Ascending aorta (tissue), 2 donors: ENCODE data around the gene PGAP1. TPM values are rescaled to one million over a fixed set of nuclear protein-coding genes. Genes with fewer than 3 reads are reported as not detected.

Source experiments
- DNase-seq, 2 donors: peaks; one replicate each; pipeline ENCODE4 v3.0.0-alpha.2; 2019; ENCODE audit warnings: low spot score in 2 of 2
- H3K27ac ChIP-seq, 2 donors: fragments of 200-600 bp; sonication (generic); one replicate each; pipeline ENCODE4 v1.5.1; 2016 to 2017; ENCODE audit warnings: mild to moderate bottlenecking in 1 of 2
- H3K27me3 ChIP-seq: fragments of 200-600 bp; sonication (generic); one replicate; pipeline ENCODE4 v1.5.1; 2017
- H3K36me3 ChIP-seq, 2 donors: fragments of 200-600 bp; sonication (generic); one replicate each; pipeline ENCODE4 v1.5.1; 2016
- H3K4me1 ChIP-seq, 2 donors: fragments of 200-600 bp; sonication (generic); one replicate each; pipeline ENCODE4 v1.5.1; 2016 to 2017; ENCODE audit warnings: mild to moderate bottlenecking in 1 of 2
- H3K4me3 ChIP-seq, 2 donors: fragments of 200-600 bp; sonication (generic); one replicate each; pipeline ENCODE4 v1.5.1; 2016 to 2017; ENCODE audit warnings: mild to moderate bottlenecking in 1 of 2
- H3K9me3 ChIP-seq, 2 donors: fragments of 200-600 bp; sonication (generic); one replicate each; pipeline ENCODE4 v1.5.1; 2016
- intact Hi-C: fragments of 100-400 bp; cut with DNase I; formaldehyde crosslinking; loops from one replicate; pipeline ENCODE4 v1.15.1; 2023
- total RNA-seq: library from RNA; depleted of rRNA; stranded (reverse); fragments of >200 nt; gene quantifications from one replicate; pipeline ENCODE4 v1.1.0, GENCODE V29; 2016
- TF ChIP-seq, protein P1 (sequence below), 3 experiments: fragments of 200-600 bp in 2 of 3; fragments of 450-650 bp in 1 of 3; sonication (generic) in 2 of 3; IDR thresholded peaks; one replicate each; pipeline ENCODE4 v1.5.1; 2016 to 2019; ENCODE audit warnings: antibody characterized with exemption in 3 of 3, mild to moderate bottlenecking in 1 of 3, moderate library complexity in 1 of 3

The PGAP1 gene
- total RNA-seq, 1 donor from 2014 or later: 2.3 TPM

- Histone ChIP-seq H3K9me3 (no peaks in the 10 kb centered on the region), H3K27me3 (no peaks in the 10 kb centered on the region), H3K4me1 (no peaks in the 10 kb centered on the region), H3K27ac (no peak overlapping the region), H3K4me3 (no peak overlapping the region), H3K36me3 (peaks cover 4 to 28% of the 10 kb centered on the region in 2 donors)
- DNase-seq: no peak
- intact Hi-C loops: no loop called here
- TF ChIP-seq, protein P1, sequence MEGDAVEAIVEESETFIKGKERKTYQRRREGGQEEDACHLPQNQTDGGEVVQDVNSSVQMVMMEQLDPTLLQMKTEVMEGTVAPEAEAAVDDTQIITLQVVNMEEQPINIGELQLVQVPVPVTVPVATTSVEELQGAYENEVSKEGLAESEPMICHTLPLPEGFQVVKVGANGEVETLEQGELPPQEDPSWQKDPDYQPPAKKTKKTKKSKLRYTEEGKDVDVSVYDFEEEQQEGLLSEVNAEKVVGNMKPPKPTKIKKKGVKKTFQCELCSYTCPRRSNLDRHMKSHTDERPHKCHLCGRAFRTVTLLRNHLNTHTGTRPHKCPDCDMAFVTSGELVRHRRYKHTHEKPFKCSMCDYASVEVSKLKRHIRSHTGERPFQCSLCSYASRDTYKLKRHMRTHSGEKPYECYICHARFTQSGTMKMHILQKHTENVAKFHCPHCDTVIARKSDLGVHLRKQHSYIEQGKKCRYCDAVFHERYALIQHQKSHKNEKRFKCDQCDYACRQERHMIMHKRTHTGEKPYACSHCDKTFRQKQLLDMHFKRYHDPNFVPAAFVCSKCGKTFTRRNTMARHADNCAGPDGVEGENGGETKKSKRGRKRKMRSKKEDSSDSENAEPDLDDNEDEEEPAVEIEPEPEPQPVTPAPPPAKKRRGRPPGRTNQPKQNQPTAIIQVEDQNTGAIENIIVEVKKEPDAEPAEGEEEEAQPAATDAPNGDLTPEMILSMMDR (IDR thresholded peaks at IDR 0.05): no peak
These were observed 50.1 kb downstream of the PGAP1 start for GRCh38 chr2:196876364-196876763.

DNA sequence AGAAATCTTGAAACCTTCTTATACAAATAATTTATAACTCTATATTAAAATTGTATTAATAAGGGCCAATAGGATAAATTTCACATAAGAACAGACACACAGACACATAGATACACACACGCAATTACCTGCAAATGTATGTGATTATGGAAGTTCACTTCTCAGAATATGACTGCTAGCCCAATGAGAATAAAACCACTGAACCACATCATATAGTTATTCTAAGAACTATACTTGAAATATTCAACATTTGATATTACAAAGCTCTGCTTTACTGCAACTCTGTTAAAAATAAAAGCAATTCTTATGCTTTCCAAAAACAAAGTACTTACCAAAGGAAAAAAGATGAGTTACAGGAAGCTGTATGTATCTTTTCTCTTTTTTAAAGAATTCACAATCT, 51.1 kb downstream of the PGAP1 start:
- Histone ChIP-seq H3K27me3 (no peaks in the 10 kb centered on the region), H3K27ac (no peak overlapping the region), H3K36me3 (peaks cover 4 to 24% of the 10 kb centered on the region in 2 donors), H3K4me1 (no peaks in the 10 kb centered on the region), H3K4me3 (no peak overlapping the region), H3K9me3 (no peaks in the 10 kb centered on the region)
- intact Hi-C loops: no loop called here
- DNase-seq: no peak
- TF ChIP-seq, protein P1 (IDR thresholded peaks at IDR 0.05): no peak

DNA sequence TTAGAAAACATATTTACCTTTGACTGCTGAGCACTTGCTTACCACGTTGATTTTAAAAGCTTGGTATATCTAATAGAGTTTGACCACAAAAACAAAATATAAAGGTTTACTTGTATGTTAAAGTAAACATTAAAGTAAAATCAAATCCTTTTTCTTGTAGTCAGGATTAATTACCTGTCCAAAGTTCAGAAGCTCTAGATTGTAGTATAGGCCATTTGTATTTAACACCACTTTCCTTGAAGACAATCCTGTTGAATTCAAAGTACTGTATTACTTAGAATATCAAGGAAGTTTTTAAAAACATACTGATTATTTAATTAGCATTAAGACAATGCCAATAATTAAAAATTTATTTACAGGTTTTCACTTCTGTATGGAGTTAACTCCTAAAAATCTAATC, 53.0 kb downstream of the PGAP1 start:
- peaks cover 6 to 12% of the 10 kb centered on the region in 2 donors for H3K36me3 ChIP-seq
- no peak overlapping the region for H3K27ac ChIP-seq
- no peak for DNase-seq
- H3K27me3 ChIP-seq: no peaks in the 10 kb centered on the region
- TF ChIP-seq, protein P1 (IDR thresholded peaks at IDR 0.05): no peak
- intact Hi-C loops: loop anchor here (5.0 kb wide), 1 partner anchor 1399 kb away; no protein-coding TSS in a partner anchor
- no peak overlapping the region for H3K4me3 ChIP-seq
- no peaks in the 10 kb centered on the region for H3K9me3 ChIP-seq
- H3K4me1 ChIP-seq: no peaks in the 10 kb centered on the region

DNA sequence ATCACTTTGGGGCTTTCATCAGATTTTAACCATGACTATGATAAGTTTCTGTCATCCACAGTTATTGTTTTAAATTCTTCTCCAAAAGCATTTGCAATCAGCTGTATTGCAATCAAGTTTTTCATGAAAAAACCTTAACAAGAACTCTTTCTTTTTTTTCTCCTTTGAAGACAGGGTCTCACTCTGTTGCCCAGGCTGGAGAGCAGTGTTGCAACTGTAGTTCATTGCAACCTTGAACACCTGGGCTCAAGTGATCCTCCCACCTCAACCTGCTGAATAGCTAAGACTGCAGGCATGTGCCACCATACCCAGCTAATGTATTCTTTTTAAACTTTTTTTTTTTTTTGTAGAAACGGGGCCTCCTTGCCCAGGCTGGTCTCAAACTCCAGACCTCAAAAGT, 71.9 kb downstream of the PGAP1 start:
- no peak for DNase-seq
- no peak overlapping the region for H3K27ac ChIP-seq
- peaks cover 0 to 10% of the 10 kb centered on the region in 2 donors for H3K9me3 ChIP-seq
- intact Hi-C loops: no loop called here
- no peak overlapping the region for H3K4me3 ChIP-seq
- H3K4me1 ChIP-seq: no peaks in the 10 kb centered on the region
- TF ChIP-seq, protein P1 (IDR thresholded peaks at IDR 0.05): no peak
- H3K27me3 ChIP-seq: no peaks in the 10 kb centered on the region
- H3K36me3 ChIP-seq: peaks cover 0 to under 1% of the 10 kb centered on the region in 2 donors

DNA sequence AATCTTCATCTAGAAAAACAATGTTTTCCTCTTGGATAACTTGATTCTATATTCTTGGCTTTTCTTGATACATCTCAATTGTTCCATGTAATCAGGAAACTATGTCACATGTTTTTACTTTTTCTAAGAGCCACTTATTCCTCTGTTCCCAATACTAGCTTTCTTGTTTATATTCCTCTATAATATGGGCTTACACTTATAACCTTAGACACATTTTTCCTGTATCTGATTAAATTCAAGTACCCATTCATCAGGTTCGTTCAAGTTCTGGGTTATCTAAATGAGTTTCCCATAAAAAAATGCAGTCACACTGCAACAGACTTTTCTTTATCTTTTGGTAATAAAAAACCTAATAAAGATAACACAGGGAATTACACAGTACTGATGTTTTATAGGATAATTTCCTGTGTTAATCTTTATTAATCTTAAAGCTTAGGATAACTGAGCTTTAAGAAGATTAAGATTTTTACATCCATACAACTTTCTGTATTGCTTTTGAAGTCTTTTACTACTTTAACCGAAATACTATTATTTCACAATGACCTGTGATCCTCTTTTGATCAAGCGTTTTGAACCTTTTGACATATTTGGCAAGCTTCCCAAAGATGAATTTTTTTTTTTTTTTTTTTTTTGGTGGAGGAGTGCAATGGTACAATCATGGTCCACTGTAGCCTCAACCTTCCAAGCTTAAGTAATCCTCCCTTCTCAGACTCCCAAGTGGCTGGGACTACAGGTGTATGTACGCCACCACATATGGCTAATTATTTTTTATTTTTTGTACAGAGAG, 73.0 kb downstream of the PGAP1 start:
- TF ChIP-seq, protein P1 (IDR thresholded peaks at IDR 0.05): no peak
- H3K27ac ChIP-seq: no peak overlapping the region
- intact Hi-C loops: no loop called here
- no peak overlapping the region for H3K4me3 ChIP-seq
- H3K4me1 ChIP-seq: no peaks in the 10 kb centered on the region
- H3K36me3 ChIP-seq: no peaks in the 10 kb centered on the region
- DNase-seq: no peak
- H3K27me3 ChIP-seq: no peaks in the 10 kb centered on the region
- H3K9me3 ChIP-seq: no peaks in the 10 kb centered on the region
